ENCODE results near the gene COP1.

DNA sequence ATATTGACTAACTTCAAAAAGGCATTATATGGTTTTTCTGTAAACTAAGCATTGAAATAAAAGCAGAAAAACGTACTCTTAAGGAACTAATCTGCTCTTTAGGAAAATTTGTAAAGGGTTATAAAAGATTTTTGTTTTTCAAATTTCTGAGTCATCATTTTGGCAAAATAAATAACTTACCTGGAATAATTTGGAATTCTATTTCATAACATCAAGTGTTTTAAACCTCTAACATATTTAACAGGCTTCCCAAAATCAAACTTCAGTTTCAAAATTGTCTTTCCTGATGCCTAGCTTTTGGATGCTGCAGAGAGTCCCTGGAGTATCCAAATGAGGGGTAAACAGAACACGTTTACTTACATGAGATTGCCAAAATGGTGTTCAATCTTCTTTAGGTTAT is 108.5 kb downstream of the COP1 start:
- TF ChIP-seq, protein P1, sequence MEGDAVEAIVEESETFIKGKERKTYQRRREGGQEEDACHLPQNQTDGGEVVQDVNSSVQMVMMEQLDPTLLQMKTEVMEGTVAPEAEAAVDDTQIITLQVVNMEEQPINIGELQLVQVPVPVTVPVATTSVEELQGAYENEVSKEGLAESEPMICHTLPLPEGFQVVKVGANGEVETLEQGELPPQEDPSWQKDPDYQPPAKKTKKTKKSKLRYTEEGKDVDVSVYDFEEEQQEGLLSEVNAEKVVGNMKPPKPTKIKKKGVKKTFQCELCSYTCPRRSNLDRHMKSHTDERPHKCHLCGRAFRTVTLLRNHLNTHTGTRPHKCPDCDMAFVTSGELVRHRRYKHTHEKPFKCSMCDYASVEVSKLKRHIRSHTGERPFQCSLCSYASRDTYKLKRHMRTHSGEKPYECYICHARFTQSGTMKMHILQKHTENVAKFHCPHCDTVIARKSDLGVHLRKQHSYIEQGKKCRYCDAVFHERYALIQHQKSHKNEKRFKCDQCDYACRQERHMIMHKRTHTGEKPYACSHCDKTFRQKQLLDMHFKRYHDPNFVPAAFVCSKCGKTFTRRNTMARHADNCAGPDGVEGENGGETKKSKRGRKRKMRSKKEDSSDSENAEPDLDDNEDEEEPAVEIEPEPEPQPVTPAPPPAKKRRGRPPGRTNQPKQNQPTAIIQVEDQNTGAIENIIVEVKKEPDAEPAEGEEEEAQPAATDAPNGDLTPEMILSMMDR (IDR thresholded peaks at IDR 0.05 in 2 of 3, conservative IDR thresholded peaks at IDR 0.05 in 1 of 3; ENCODE audit: control insufficient read depth in 2 of 3, extremely low read depth in 1 of 3, insufficient read depth in 1 of 3, low read depth in 3 of 3, low read length in 3 of 3), result no peak
- TF ChIP-seq, protein P2, sequence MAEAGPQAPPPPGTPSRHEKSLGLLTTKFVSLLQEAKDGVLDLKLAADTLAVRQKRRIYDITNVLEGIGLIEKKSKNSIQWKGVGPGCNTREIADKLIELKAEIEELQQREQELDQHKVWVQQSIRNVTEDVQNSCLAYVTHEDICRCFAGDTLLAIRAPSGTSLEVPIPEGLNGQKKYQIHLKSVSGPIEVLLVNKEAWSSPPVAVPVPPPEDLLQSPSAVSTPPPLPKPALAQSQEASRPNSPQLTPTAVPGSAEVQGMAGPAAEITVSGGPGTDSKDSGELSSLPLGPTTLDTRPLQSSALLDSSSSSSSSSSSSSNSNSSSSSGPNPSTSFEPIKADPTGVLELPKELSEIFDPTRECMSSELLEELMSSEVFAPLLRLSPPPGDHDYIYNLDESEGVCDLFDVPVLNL (IDR thresholded peaks at IDR 0.05; ENCODE audit: low read depth, low read length), result no peak
- no peak for TF ChIP-seq BRCA1 (IDR thresholded peaks at IDR 0.05; ENCODE audit: low read depth, low read length)
- TF ChIP-seq JUND (IDR thresholded peaks at IDR 0.05; ENCODE audit: low read depth, low read length), result no peak
- no peak for TF ChIP-seq POLR2A (IDR thresholded peaks at IDR 0.05; ENCODE audit: low read depth, low read length)
